ENCODE measurements around the gene HS1BP3. TPM values are rescaled to one million over a fixed set of nuclear protein-coding genes. Genes with fewer than 3 reads are reported as not detected.
A peak's percentile ranks its signal among the peaks of the same experiment; 100 is the strongest.

The HS1BP3 gene
- total RNA-seq, 4 donors from 2014 or later = 16.6 to 26.9 (median 19.4) TPM

DNA sequence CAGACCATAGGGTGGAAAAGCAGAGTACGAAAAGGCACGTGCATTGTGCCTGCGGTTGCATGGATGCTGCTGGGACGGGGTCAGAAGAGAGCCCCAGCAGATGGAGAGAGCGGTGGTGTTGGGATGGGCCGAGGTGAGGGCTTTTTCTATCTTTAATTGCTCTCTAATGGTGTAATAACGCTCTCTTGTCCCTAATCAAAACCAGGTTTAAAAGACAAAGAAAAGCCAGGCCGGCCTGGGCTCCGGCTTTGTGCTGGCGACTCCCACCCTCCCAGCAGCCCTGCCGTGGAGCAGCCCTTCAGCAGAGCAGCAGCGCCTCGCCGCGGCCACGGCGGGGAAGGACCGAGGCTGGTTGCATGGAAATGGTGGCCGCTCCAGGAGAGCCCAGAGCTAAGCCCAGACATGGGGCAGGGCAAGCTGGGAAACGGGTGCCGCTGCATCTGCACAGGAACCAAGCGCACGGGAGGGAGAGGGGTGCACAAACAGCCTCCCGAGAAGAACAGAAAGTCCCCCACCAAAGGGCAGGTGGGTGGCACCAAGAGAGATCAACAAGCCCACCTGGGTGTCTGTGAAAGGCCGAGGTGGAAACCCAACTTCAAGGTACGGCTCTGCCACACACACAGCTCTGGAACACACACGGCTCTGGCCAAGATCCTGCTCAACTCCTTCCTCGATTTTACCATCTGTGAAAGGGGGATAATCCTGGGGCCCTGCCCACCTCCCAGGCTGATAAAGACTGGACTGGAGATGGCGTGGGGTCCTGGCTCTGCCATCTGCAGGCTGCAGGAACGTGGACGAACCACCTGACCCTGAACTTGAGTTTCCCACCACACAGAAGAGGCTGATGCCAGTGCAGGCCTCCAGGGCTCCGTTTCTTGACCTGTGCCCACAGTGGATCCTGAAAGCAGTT is 15.0 kb downstream of the HS1BP3 start:
- Histone ChIP-seq H3K4me3 (peak overlapping the region in 1 of 4 donors; percentile 33), H3K27ac (peak overlapping the region; percentile 28 to 60 (median 48)), H3K9me3 (no peaks in the 10 kb centered on the region), H3K36me3 (peaks cover 0 to 12% of the 10 kb centered on the region in 2 donors), H3K27me3 (no peaks in the 10 kb centered on the region), H3K4me1 (peaks cover 6 to 19% of the 10 kb centered on the region in 2 donors)
- ATAC-seq (peak; percentile 85 to 89), DNase-seq (peak; percentile 65 to 81)
- intact Hi-C loops (cut with DNase I; ENCODE audit: low total_unique reads) (loop anchor here (1.0 to 2.0 kb wide), 2 partner anchors 35 to 193 kb away; no protein-coding TSS in a partner anchor), in situ Hi-C loops (cut with MboI; ENCODE audit: low sequenced_read_pairs in 4 of 4) (loop anchor here in 3 of 4 donors (5.0 to 25.0 kb wide), 2 partner anchors 194 to 574 kb away; partner anchors contain the start of gene LAPTM4A (in 1 of the 3))
- TF ChIP-seq, protein P1, sequence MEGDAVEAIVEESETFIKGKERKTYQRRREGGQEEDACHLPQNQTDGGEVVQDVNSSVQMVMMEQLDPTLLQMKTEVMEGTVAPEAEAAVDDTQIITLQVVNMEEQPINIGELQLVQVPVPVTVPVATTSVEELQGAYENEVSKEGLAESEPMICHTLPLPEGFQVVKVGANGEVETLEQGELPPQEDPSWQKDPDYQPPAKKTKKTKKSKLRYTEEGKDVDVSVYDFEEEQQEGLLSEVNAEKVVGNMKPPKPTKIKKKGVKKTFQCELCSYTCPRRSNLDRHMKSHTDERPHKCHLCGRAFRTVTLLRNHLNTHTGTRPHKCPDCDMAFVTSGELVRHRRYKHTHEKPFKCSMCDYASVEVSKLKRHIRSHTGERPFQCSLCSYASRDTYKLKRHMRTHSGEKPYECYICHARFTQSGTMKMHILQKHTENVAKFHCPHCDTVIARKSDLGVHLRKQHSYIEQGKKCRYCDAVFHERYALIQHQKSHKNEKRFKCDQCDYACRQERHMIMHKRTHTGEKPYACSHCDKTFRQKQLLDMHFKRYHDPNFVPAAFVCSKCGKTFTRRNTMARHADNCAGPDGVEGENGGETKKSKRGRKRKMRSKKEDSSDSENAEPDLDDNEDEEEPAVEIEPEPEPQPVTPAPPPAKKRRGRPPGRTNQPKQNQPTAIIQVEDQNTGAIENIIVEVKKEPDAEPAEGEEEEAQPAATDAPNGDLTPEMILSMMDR (IDR thresholded peaks at IDR 0.05 in 4 of 5, conservative IDR thresholded peaks at IDR 0.05 in 1 of 5) = peak; percentile 96 to 97 (median 96)
- TF ChIP-seq POLR2A (IDR thresholded peaks at IDR 0.05) = no peak

- no peaks in the 10 kb centered on the region for H3K27me3 ChIP-seq
- no peak for TF ChIP-seq POLR2A (IDR thresholded peaks at IDR 0.05)
- TF ChIP-seq, protein P1 (IDR thresholded peaks at IDR 0.05 in 4 of 5, conservative IDR thresholded peaks at IDR 0.05 in 1 of 5) = no peak
- peak overlapping the region; percentile 28 to 68 (median 58) for H3K27ac ChIP-seq
- intact Hi-C loops (cut with DNase I; ENCODE audit: low total_unique reads) (loop anchor here (1.0 to 2.0 kb wide), 2 partner anchors 34 to 192 kb away; no protein-coding TSS in a partner anchor), in situ Hi-C loops (cut with MboI; ENCODE audit: low sequenced_read_pairs in 4 of 4) (loop anchor here in 3 of 4 donors (5.0 to 25.0 kb wide), 2 partner anchors 193 to 573 kb away; partner anchors contain the start of gene LAPTM4A (in 1 of the 3))
- H3K9me3 ChIP-seq = no peaks in the 10 kb centered on the region
- no peak overlapping the region for H3K4me3 ChIP-seq
- no peak for ATAC-seq
- H3K36me3 ChIP-seq = peaks cover 0 to 12% of the 10 kb centered on the region in 2 donors
- DNase-seq = no peak
- H3K4me1 ChIP-seq = peaks cover 6 to 19% of the 10 kb centered on the region in 2 donors
Measured at GRCh38 chr2:20635113-20635510, 15.8 kb downstream of the HS1BP3 start.

DNA sequence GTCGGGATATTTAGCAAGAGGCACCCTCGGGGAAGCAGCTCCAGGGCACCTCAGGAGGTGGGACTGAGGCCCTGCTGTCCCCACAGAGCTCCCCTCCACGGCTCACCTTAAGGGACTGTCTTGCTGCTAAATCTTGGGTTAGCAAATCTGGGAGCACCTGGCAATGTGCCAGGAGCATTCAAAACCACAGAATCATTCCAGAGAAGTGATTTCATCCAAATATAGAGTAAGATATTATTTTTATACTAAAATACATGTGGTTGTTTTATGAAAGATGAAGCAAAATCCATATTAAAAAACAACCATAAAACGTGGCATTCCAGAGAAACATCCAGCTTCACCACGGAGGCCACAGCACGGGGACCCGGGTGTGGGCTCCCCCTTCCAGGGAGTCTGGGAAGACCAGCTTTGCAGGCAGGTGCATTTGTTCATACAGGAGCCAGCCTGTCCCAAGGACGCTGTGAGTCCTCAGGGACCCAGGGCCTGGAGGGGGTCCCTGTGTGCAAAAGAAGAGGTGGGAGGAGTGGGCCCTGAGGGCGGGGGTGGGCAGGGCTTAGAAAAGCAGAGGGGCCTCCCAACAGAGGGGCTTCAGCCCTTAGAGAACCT is 16.3 kb downstream of the HS1BP3 start:
- Histone ChIP-seq H3K27ac (peak overlapping the region; percentile 9 to 68 (median 58)), H3K9me3 (no peaks in the 10 kb centered on the region), H3K4me3 (no peak overlapping the region), H3K27me3 (no peaks in the 10 kb centered on the region), H3K36me3 (peaks cover 0 to 12% of the 10 kb centered on the region in 2 donors), H3K4me1 (peaks cover 6 to 19% of the 10 kb centered on the region in 2 donors)
- ATAC-seq (peak in 1 of 2 donors; percentile 2), DNase-seq (peak in 1 of 2 donors; percentile 33)
- TF ChIP-seq, protein P1 (IDR thresholded peaks at IDR 0.05 in 4 of 5, conservative IDR thresholded peaks at IDR 0.05 in 1 of 5) = no peak
- no peak for TF ChIP-seq POLR2A (IDR thresholded peaks at IDR 0.05)
- intact Hi-C loops (cut with DNase I; ENCODE audit: low total_unique reads) (loop anchor here (1.0 to 2.0 kb wide), 2 partner anchors 34 to 191 kb away; no protein-coding TSS in a partner anchor), in situ Hi-C loops (cut with MboI; ENCODE audit: low sequenced_read_pairs in 4 of 4) (loop anchor here in 3 of 4 donors (5.0 to 25.0 kb wide), 2 partner anchors 192 to 572 kb away; partner anchors contain the start of gene LAPTM4A (in 1 of the 3))

DNA sequence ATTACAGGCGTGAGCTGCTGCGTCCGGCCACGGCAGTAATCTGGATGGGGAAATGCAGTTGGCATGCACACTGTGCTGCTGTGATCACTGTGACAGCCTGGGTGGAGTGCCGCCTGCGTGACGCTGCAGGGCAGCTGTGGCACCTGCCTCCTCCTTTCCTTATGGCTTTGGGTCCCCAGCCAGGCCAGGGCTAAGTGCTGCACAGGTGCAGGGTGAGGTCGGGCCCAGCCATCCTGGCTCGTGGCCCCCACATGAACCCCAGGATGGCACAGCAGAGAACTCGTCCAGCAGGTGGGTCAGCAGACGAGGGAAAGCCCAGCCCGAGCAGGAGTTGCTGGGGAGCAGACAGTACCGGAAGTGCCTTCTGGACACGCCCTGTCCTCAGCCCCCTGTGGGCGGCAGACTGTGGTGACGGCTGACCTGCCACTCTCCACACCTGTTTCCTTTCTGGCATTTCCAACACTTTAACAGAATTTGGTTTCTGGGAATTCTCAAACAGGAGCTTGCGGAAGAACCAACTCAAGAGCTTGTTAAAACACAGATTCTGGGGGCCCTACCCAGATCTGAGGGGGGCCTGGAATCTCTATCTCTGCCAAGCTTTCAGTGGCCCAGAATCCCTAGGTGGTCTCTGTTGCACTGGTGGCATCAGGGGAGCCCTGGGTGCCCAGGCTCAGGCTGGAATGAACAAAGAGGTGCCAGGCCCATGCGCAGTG is 16.9 kb downstream of the HS1BP3 start:
- in situ Hi-C loops (cut with MboI; ENCODE audit: low sequenced_read_pairs in 4 of 4) (loop anchor here in 1 of 4 donors (25.0 kb wide), 1 partner anchor 572 kb away; the partner anchor contains the start of gene LAPTM4A), intact Hi-C loops (cut with DNase I; ENCODE audit: low total_unique reads) (loop anchor here (2.0 kb wide), 1 partner anchor 33 kb away; no protein-coding TSS in a partner anchor)
- DNase-seq (peak in 1 of 2 donors; percentile 70), ATAC-seq (peak; percentile 37 to 57)
- peak overlapping the region; percentile 9 to 68 (median 58) for H3K27ac ChIP-seq
- peaks cover 0 to 12% of the 10 kb centered on the region in 2 donors for H3K36me3 ChIP-seq
- H3K9me3 ChIP-seq = no peaks in the 10 kb centered on the region
- H3K4me3 ChIP-seq = no peak overlapping the region
- TF ChIP-seq, protein P1 (IDR thresholded peaks at IDR 0.05 in 4 of 5, conservative IDR thresholded peaks at IDR 0.05 in 1 of 5) = no peak
- no peak for TF ChIP-seq POLR2A (IDR thresholded peaks at IDR 0.05)
- peaks cover 6 to 19% of the 10 kb centered on the region in 2 donors for H3K4me1 ChIP-seq
- no peaks in the 10 kb centered on the region for H3K27me3 ChIP-seq

Data from gastrocnemius medialis (tissue), 4 donors.